A549 treated with Hydrocortisone at 1 μM for 4 hours (cell line): ENCODE measurements around the gene TP53. TPM values are rescaled to one million over a fixed set of nuclear protein-coding genes. Genes with fewer than 3 reads are reported as not detected.

Experiments used
- total RNA-seq: library from RNA; stranded (reverse); fragments of 200-300 nt; extraction: Qiagen RNA extraction; gene quantifications from 5 replicates; pipeline ENCODE4 v1.2.3, GENCODE V29; 2022

The TP53 gene
- total RNA-seq = 42.4 to 47.4 TPM (median 42.4 TPM) in 5 replicates

GRCh38 chr17:7687072-7687907 is at the start of gene TP53:
Gene TP53 (minus strand): TSS chr17:7687490. CDS start chr17:7676594, 10,896 bp downstream.

GRCh38 chr17:7716901-7717755 is 29.8 kb upstream of the TP53 start, which contains the start of gene DNAH2:
Gene DNAH2 (plus strand): TSS chr17:7717744. CDS start chr17:7719735, 1,991 bp downstream.

DNA sequence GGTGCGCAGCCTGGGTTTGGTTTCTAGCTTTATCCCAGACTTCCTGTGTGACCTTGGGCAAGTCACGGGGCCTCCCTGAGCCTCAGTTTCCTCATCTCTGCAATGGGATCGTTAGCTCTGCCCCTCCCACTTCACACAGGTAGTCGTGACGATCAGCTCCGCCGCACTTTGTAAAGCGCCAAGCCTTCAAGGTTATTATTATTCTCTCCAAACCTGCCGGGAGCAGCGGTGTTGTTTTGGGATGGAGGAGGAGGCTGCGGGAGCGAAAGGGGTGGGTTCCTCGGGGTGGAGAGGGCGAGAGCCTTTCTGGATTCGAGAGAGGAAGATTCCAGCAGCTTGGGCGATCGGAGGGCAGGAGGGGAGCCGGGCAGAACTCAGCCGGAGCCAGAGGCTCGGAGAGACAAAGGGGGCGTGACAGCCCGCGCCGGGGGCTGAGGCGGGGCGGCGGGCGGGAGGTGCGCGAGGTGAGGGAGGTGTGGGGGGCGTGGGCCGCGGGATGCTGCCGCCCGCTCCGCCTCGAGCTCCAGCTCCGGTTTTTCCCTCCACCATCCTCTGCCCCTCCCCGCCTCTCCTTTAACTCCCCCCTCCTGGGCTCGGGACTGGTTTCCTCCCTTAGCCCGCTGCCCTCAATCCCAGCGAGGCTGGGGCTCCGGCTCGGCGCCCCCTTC is 17.4 kb upstream of the TP53 start, which contains the start of gene EFNB3:
Gene EFNB3, plus strand, starts transcription at position 602 of the 668 bp plus-strand sequence. CDS start 397 bp downstream, outside the sequence.

DNA sequence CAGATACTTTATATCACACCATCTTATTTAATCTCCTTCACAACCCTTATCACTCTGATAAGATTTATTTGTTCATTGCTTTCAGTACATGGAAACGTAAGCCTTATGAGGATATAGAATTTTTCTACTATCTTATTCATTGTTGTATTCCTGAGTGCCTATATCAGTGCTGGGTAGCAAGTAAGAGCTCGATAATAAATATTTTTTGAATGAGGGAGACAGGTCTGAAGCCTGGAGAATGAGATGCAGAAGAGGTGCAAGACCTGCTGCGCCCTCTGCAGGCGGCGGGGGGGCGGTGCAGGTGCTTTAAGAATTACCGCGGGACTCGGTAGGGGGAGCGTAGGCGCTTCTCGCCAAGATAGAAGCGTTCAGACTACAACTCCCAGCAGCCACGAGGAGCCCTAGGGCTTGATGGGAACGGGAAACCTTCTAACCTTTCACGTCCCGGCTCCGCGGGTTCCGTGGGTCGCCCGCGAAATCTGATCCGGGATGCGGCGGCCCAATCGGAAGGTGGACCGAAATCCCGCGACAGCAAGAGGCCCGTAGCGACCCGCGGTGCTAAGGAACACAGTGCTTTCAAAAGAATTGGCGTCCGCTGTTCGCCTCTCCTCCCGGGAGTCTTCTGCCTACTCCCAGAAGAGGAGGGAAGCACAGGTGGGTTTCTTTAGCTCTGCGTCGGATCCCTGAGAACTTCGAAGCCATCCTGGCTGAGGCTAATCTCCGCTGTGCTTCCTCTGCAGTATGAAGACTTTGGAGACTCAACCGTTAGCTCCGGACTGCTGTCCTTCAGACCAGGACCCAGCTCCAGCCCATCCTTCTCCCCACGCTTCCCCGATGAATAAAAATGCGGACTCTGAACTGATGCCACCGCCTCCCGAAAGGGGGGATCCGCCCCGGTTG is 868 bp upstream of the TP53 start, which contains the start of gene WRAP53:
Gene WRAP53, plus strand, starts transcription at position 570 of the 900 bp plus-strand sequence. Its CDS starts 172 bp downstream, at position 742.

DNA sequence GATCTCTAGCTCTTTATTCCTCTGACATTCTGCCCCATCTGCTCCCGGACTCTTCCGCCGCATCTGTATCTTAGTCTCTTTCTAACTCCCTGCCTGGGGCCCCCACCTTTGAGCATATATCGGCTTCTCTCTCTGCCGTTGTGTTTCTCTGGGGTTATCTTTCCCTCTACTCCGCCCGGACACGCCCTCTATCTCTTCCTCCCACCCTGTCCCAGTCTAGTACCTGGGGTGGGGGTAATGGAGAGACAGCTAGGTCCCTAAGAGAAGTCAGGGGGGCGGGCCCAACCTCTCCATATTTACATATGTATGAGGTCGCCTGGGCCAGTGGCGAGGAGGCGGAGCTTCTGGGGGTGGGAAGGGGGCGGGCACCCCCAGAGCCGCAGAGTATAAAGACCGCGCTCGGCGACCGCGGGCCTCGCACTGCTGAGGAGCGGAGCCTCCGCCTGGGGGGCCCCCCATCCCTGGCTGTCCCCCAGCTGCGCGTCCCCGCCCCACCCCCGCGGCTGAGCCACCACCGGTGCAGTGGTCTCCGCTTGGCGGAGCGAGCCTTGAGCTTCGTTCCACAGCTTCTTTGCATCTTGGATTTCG is 36.7 kb downstream of the TP53 start, which contains the start of gene ATP1B2:
Gene ATP1B2, plus strand, starts transcription at position 418 of the 588 bp plus-strand sequence. CDS start 593 bp downstream, outside the sequence.

DNA sequence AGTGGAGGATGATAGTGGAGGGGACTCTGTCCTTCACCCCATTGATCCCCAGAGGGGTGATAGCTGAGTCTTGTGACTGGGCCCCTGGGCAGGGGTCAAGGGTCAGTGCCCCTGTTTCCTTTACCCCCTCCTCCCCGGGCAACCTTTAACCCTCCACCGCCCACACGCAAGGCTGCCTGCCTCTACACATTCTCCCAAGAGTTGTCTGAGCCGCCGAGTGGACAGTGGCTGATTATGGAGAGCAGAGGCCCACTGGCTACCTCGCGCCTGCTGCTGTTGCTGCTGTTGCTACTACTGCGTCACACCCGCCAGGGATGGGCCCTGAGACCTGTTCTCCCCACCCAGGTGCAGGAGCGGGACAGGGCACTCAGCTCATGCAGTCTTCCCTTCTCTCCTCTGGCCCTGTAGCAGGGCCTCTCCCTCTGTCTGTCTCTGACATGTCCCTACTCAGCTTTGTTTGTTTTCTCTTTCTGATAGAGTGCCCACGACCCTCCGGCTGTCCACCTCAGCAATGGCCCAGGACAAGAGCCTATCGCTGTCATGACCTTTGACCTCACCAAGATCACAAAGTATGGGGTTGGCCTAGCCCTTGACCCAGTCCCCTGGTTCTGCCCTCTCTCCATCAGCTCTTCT is 57.2 kb downstream of the TP53 start, which contains the start of gene SHBG:
Gene SHBG, plus strand, starts transcription at position 197 of the 633 bp plus-strand sequence. Its CDS starts 38 bp downstream, at position 235.

GRCh38 chr17:7627250-7628121 is 59.8 kb downstream of the TP53 start, which contains the start of gene SAT2:
Gene SAT2 (minus strand): TSS chr17:7627821. CDS start chr17:7627635, 186 bp downstream.

Other genes starting within 250 kb of the TP53 start
- gene FGF11, start 248.0 kb downstream of the TP53 start, total RNA-seq = 0.93 to 1.1 TPM (median 1.0 TPM) in 5 replicates
- 7.0 to 11.7 TPM (median 9.1 TPM) in 5 replicates for gene CHRNB1, start 242.4 kb downstream of the TP53 start, total RNA-seq
- gene ZBTB4, start 207.9 kb downstream of the TP53 start, total RNA-seq = 20.4 to 26.9 TPM (median 24.8 TPM) in 5 replicates
- not detected in 5 replicates for gene SLC35G6, start 206.0 kb downstream of the TP53 start, total RNA-seq
- gene POLR2A, start 203.1 kb downstream of the TP53 start, total RNA-seq = 70.3 to 86.1 TPM (median 78.6 TPM) in 5 replicates
- 9.9 to 13.2 TPM (median 11.0 TPM) in 5 replicates for gene TNFSF12, start 138.4 kb downstream of the TP53 start, total RNA-seq
- gene TNFSF13, start 128.7 kb downstream of the TP53 start, total RNA-seq = 0.78 to 1.1 TPM (median 0.91 TPM) in 5 replicates
- 88.8 to 103 TPM (median 95.8 TPM) in 5 replicates for gene SENP3, start 125.6 kb downstream of the TP53 start, total RNA-seq
- gene CD68, start 107.9 kb downstream of the TP53 start, total RNA-seq = 25.7 to 33.1 TPM (median 28.3 TPM) in 5 replicates
- gene MPDU1, start 103.6 kb downstream of the TP53 start, total RNA-seq = 109 to 162 TPM (median 117 TPM) in 5 replicates
- gene SOX15, start 97.4 kb downstream of the TP53 start, total RNA-seq = 0.16 to 0.36 TPM (median 0.25 TPM) in 5 replicates
- gene FXR2, start 72.6 kb downstream of the TP53 start, total RNA-seq = 52.5 to 56.7 TPM (median 54.4 TPM) in 5 replicates
- gene SAT2, start 59.7 kb downstream of the TP53 start, total RNA-seq = 60.0 to 88.9 TPM (median 79.2 TPM) in 5 replicates
- gene SHBG, start 57.4 kb downstream of the TP53 start, total RNA-seq = 0.35 to 0.85 TPM (median 0.60 TPM) in 5 replicates
- 0.15 to 0.37 TPM (median 0.27 TPM) in 5 replicates for gene ATP1B2, start 36.6 kb downstream of the TP53 start, total RNA-seq
- 33.5 to 44.7 TPM (median 38.0 TPM) in 5 replicates for gene WRAP53, start 987 bp upstream of the TP53 start, total RNA-seq
- 1.1 to 1.4 TPM (median 1.3 TPM) in 5 replicates for gene EFNB3, start 17.7 kb upstream of the TP53 start, total RNA-seq
- 0.01 to 0.08 TPM (median 0.02 TPM) in 5 replicates for gene DNAH2, start 30.3 kb upstream of the TP53 start, total RNA-seq
- gene KDM6B, start 146.7 kb upstream of the TP53 start, total RNA-seq = 9.9 to 18.2 TPM (median 14.1 TPM) in 5 replicates
- gene TMEM88, start 167.6 kb upstream of the TP53 start, total RNA-seq = 0.51 to 1.5 TPM (median 0.66 TPM) in 5 replicates
- 139 to 244 TPM (median 211 TPM) in 5 replicates for gene NAA38, start 170.1 kb upstream of the TP53 start, total RNA-seq
- 18.7 to 23.0 TPM (median 19.4 TPM) in 5 replicates for gene CYB5D1, start 170.5 kb upstream of the TP53 start, total RNA-seq
- 53.0 to 71.6 TPM (median 60.6 TPM) in 5 replicates for gene CHD3, start 201.3 kb upstream of the TP53 start, total RNA-seq
- gene RNF227, start 228.8 kb upstream of the TP53 start, total RNA-seq = 1.00 to 3.4 TPM (median 1.4 TPM) in 5 replicates
- 1.9 to 2.9 TPM (median 2.7 TPM) in 5 replicates for gene KCNAB3, start 242.4 kb upstream of the TP53 start, total RNA-seq
- 302 to 325 TPM (median 321 TPM) in 5 replicates for gene TRAPPC1, start 244.5 kb upstream of the TP53 start, total RNA-seq
- 38.2 to 41.1 TPM (median 40.0 TPM) in 5 replicates for gene CNTROB, start 244.7 kb upstream of the TP53 start, total RNA-seq